ENCODE measurements around the gene PRKG1. TPM values are rescaled to one million over a fixed set of nuclear protein-coding genes. Genes with fewer than 3 reads are reported as not detected.
"Not testable (repeated sequence)": the region's sequence is repeated elsewhere in the genome, so short reads cannot be mapped to it uniquely, and the experiment has no call there.

The PRKG1 gene
- total and polyA plus RNA-seq, 8 donors = 1.2 to 9.6 (median 2.9) TPM

- no peaks in the 10 kb centered on the region for H3K9me3 ChIP-seq
- no peak for ATAC-seq
- H3K27me3 ChIP-seq = no peaks in the 10 kb centered on the region
- 80 to 85% methylated on average over 4 of the region's 4 CpGs for WGBS, 2 donors
- no peak overlapping the region for H3K27ac ChIP-seq
- FAIRE-seq = no peak
- intact Hi-C loops (cut with DNase I) = no loop called here
- no peaks in the 10 kb centered on the region for H3K36me3 ChIP-seq
- TF ChIP-seq CTCF (IDR thresholded peaks at IDR 0.05) = no peak
- H3K4me3 ChIP-seq = no peak overlapping the region
- H3K4me1 ChIP-seq = peaks cover 0 to 6% (median 0%) of the 10 kb centered on the region in 3 donors
- DNase-seq = no peak
Observed at GRCh38 chr10:51340845-51341610, 266.7 kb downstream of the PRKG1 start.

DNA sequence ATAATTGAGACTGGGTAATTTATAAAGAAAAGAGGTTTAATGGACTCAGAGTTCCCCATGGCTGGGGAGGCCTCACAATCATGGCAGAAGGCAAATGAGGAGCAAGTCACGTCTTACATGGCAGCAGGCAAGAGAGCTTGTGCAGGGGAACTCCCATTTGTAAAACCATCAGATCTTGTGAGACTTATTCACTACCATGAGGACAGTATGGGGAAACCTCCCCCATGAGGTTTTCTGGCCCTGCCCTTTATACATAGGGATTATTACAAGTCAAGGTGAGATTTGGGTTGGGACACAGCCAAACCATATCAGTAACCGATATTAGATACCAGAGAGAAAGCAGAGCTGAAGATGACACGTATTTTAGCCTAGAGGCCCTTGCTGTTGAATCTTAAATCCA lies 267.5 kb downstream of the PRKG1 start:
- ATAC-seq; FAIRE-seq; H3K27ac ChIP-seq; DNase-seq; H3K36me3 ChIP-seq; H3K9me3 ChIP-seq; H3K27me3 ChIP-seq; H3K4me1 ChIP-seq; intact Hi-C loops (cut with DNase I); H3K4me3 ChIP-seq: not testable (repeated sequence)
- 74 to 79% methylated on average over 3 of the region's 3 CpGs for WGBS, 2 donors

GRCh38 chr10:51342381-51342780 lies 268.1 kb downstream of the PRKG1 start:
- Histone ChIP-seq H3K27ac (no peak overlapping the region), H3K9me3 (no peaks in the 10 kb centered on the region), H3K4me3 (no peak overlapping the region), H3K36me3 (no peaks in the 10 kb centered on the region), H3K4me1 (peaks cover 0 to 6% (median 0%) of the 10 kb centered on the region in 3 donors), H3K27me3 (no peaks in the 10 kb centered on the region)
- DNase-seq (no peak), FAIRE-seq (no peak), ATAC-seq (no peak)
- no peak for TF ChIP-seq CTCF (IDR thresholded peaks at IDR 0.05)
- intact Hi-C loops (cut with DNase I) = no loop called here
- WGBS, 2 donors = 90 to 96% methylated on average over 1 of the region's 1 CpG

- intact Hi-C loops (cut with DNase I) = no loop called here
- no peak for TF ChIP-seq CTCF (IDR thresholded peaks at IDR 0.05)
- ATAC-seq (no peak), DNase-seq (no peak), FAIRE-seq (no peak)
- H3K27ac ChIP-seq = no peak overlapping the region
- H3K4me1 ChIP-seq = peaks cover 0 to 6% (median 0%) of the 10 kb centered on the region in 3 donors
- no peaks in the 10 kb centered on the region for H3K27me3 ChIP-seq
- no peak overlapping the region for H3K4me3 ChIP-seq
- 92 to 100% methylated on average over 1 of the region's 1 CpG for WGBS, 2 donors
- no peaks in the 10 kb centered on the region for H3K9me3 ChIP-seq
- no peaks in the 10 kb centered on the region for H3K36me3 ChIP-seq
Observed at GRCh38 chr10:51343391-51343790, 269.1 kb downstream of the PRKG1 start.

- H3K9me3 ChIP-seq = no peaks in the 10 kb centered on the region
Observed at GRCh38 chr10:51344371-51344770, 270.1 kb downstream of the PRKG1 start.

More at GRCh38 chr10:51344371-51344770, 270.1 kb downstream of the PRKG1 start:
- intact Hi-C loops (cut with DNase I) = no loop called here
- no peak for TF ChIP-seq CTCF (IDR thresholded peaks at IDR 0.05)
- Histone ChIP-seq H3K27me3 (no peaks in the 10 kb centered on the region), H3K4me3 (no peak overlapping the region), H3K4me1 (peaks cover 0 to 6% (median 0%) of the 10 kb centered on the region in 3 donors), H3K36me3 (no peaks in the 10 kb centered on the region), H3K27ac (no peak overlapping the region)
- ATAC-seq (no peak), FAIRE-seq (no peak), DNase-seq (no peak)
- 46 to 48% methylated on average over 1 of the region's 1 CpG for WGBS, 2 donors
